ENCODE data around the gene NTRK2.

NTRK2 gene

GRCh38 chr9:84759804-84760203, 90.3 kb downstream of the NTRK2 start:
- Histone ChIP-seq H4K20me1 (ENCODE audit: insufficient read depth, low read length) (no peaks in the 10 kb centered on the region), H3K4me2 (ENCODE audit: insufficient read depth, low read length) (no peak overlapping the region), H3K27ac (ENCODE audit: low read length) (no peak overlapping the region), H3K79me2 (ENCODE audit: insufficient read depth, low read length) (no peaks in the 10 kb centered on the region), H3K36me3 (ENCODE audit: insufficient read depth, low read length) (no peaks in the 10 kb centered on the region), H3K9me3 (ENCODE audit: insufficient read depth, low read length, severe bottlenecking) (no peaks in the 10 kb centered on the region), H3K9ac (ENCODE audit: low read depth, low read length) (no peak overlapping the region), H2AFZ (ENCODE audit: low read depth, low read length) (no peak overlapping the region), H3K4me3 (ENCODE audit: low read depth in 1 of 2, low read length in 2 of 2) (no peak overlapping the region), H3K27me3 (ENCODE audit: insufficient read depth, low read length, poor library complexity) (no peaks in the 10 kb centered on the region), H3K4me1 (ENCODE audit: insufficient read depth, low read length) (no peaks in the 10 kb centered on the region)
- ATAC-seq (ENCODE audit: insufficient read depth, low read depth) (no peak), DNase-seq (no peak)
- TF ChIP-seq CTCF (IDR thresholded peaks at IDR 0.05; ENCODE audit: borderline replicate concordance, extremely low read depth, low read length, poor library complexity, severe bottlenecking) (no peak), EZH2 (IDR thresholded peaks at IDR 0.05; ENCODE audit: borderline replicate concordance, low read depth, low read length, severe bottlenecking) (no peak)

DNA sequence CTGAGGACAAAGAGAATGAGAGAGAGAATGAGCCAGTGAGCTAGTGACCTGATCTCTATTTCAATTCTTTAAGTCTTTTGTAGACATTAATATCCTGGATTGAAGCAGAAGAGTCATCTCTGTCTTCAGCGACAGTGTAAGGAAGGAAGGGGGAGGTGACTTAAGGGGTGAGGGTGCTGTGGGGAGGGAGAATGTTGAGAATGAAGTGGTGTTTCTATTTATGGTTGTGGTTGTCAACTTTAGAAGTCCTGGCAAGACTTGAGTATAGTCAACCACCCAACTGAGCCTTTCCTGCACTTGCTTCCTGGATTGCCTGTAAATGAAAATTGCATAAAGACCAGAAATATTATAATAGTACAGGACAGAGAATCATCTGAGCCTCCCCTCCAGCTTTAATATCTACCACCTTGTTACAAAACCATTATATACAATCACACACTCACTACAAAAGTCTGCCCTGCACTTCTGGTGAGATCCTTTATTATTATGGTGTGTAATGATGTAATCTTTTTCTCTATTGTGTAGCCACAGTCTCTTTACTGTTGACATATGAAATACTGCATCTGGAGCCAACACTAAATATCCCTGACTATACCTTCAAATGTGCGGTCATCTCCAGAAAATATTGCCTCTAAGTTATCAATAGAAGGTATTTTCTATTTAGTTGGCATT, 91.7 kb downstream of the NTRK2 start:
- ATAC-seq (ENCODE audit: insufficient read depth, low read depth) = no peak

GRCh38 chr9:84772511-84772910, 103.0 kb downstream of the NTRK2 start:
- TF ChIP-seq CTCF (IDR thresholded peaks at IDR 0.05; ENCODE audit: borderline replicate concordance, extremely low read depth, low read length, poor library complexity, severe bottlenecking) = no peak
- no peak for ATAC-seq (ENCODE audit: insufficient read depth, low read depth)
- no peak overlapping the region for H3K27ac ChIP-seq (ENCODE audit: low read length)

More for the DNA sequence above, 91.7 kb downstream of the NTRK2 start:
- Histone ChIP-seq H3K4me1 (ENCODE audit: insufficient read depth, low read length) (no peaks in the 10 kb centered on the region), H3K79me2 (ENCODE audit: insufficient read depth, low read length) (no peaks in the 10 kb centered on the region), H3K9ac (ENCODE audit: low read depth, low read length) (no peak overlapping the region), H3K4me3 (ENCODE audit: low read depth in 1 of 2, low read length in 2 of 2) (no peak overlapping the region), H3K4me2 (ENCODE audit: insufficient read depth, low read length) (no peak overlapping the region), H3K36me3 (ENCODE audit: insufficient read depth, low read length) (no peaks in the 10 kb centered on the region), H4K20me1 (ENCODE audit: insufficient read depth, low read length) (no peaks in the 10 kb centered on the region), H3K9me3 (ENCODE audit: insufficient read depth, low read length, severe bottlenecking) (no peaks in the 10 kb centered on the region), H2AFZ (ENCODE audit: low read depth, low read length) (no peak overlapping the region), H3K27me3 (ENCODE audit: insufficient read depth, low read length, poor library complexity) (no peaks in the 10 kb centered on the region), H3K27ac (ENCODE audit: low read length) (no peak overlapping the region)
- TF ChIP-seq CTCF (IDR thresholded peaks at IDR 0.05; ENCODE audit: borderline replicate concordance, extremely low read depth, low read length, poor library complexity, severe bottlenecking) = no peak
- no peak for TF ChIP-seq EZH2 (IDR thresholded peaks at IDR 0.05; ENCODE audit: borderline replicate concordance, low read depth, low read length, severe bottlenecking)
- no peak for DNase-seq

More at GRCh38 chr9:84772511-84772910, 103.0 kb downstream of the NTRK2 start:
- no peak for DNase-seq
- Histone ChIP-seq H4K20me1 (ENCODE audit: insufficient read depth, low read length) (no peaks in the 10 kb centered on the region), H3K4me2 (ENCODE audit: insufficient read depth, low read length) (no peak overlapping the region), H3K36me3 (ENCODE audit: insufficient read depth, low read length) (no peaks in the 10 kb centered on the region), H3K4me1 (ENCODE audit: insufficient read depth, low read length) (no peaks in the 10 kb centered on the region), H2AFZ (ENCODE audit: low read depth, low read length) (no peak overlapping the region), H3K9me3 (ENCODE audit: insufficient read depth, low read length, severe bottlenecking) (no peaks in the 10 kb centered on the region), H3K79me2 (ENCODE audit: insufficient read depth, low read length) (no peaks in the 10 kb centered on the region), H3K9ac (ENCODE audit: low read depth, low read length) (no peak overlapping the region), H3K27me3 (ENCODE audit: insufficient read depth, low read length, poor library complexity) (no peaks in the 10 kb centered on the region), H3K4me3 (ENCODE audit: low read depth in 1 of 2, low read length in 2 of 2) (no peak overlapping the region)
